Duodenal mucosa (tissue), 2 donors: ENCODE measurements around the gene IDUA.

Experiments used
- H3K27ac ChIP-seq: one replicate; pipeline ENCODE4 v1.7.0; 2013; ENCODE audit warnings: low read depth, low read length
- H3K27me3 ChIP-seq, 2 donors: one replicate each; pipeline ENCODE4 v1.7.0; 2013; ENCODE audit warnings: low read length in 2 of 2, control low read depth in 1 of 2; ENCODE audit not compliant: insufficient read depth in 2 of 2, control insufficient read depth in 1 of 2
- H3K36me3 ChIP-seq, 2 donors: one replicate each; pipeline ENCODE4 v1.7.0; 2013; ENCODE audit warnings: low read length in 2 of 2, control low read depth in 1 of 2; ENCODE audit not compliant: insufficient read depth in 2 of 2, control insufficient read depth in 1 of 2
- H3K4me1 ChIP-seq, 2 donors: one replicate each; pipeline ENCODE4 v1.7.0; 2013; ENCODE audit warnings: low read length in 2 of 2, control low read depth in 1 of 2; ENCODE audit not compliant: insufficient read depth in 2 of 2, control insufficient read depth in 1 of 2
- H3K4me3 ChIP-seq, 2 donors: one replicate each; pipeline ENCODE4 v1.7.0; 2013; ENCODE audit warnings: low read length in 2 of 2, low read depth in 1 of 2
- H3K9ac ChIP-seq, 2 donors: one replicate each; pipeline ENCODE4 v1.7.0; 2013; ENCODE audit warnings: low read length in 2 of 2, low read depth in 1 of 2
- H3K9me3 ChIP-seq, 2 donors: one replicate each; pipeline ENCODE4 v1.7.0; 2013; ENCODE audit warnings: low read length in 2 of 2, control low read depth in 1 of 2; ENCODE audit not compliant: control insufficient read depth in 1 of 2

Gene IDUA

DNA sequence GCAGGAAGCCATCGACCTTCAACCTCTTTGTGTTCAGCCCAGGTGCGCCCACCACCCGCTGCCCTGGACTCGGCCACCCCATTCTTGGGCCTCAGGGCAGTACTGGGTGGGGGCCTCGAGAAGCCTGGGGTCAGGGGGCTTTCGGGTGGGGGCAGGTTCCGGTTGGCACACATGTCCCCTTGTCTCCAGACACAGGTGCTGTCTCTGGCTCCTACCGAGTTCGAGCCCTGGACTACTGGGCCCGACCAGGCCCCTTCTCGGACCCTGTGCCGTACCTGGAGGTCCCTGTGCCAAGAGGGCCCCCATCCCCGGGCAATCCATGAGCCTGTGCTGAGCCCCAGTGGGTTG is 17.2 kb downstream of the IDUA start:
- peaks cover 61 to 76% of the 10 kb centered on the region in 2 donors for H3K27me3 ChIP-seq
- H3K4me1 ChIP-seq = peaks cover 4 to 10% of the 10 kb centered on the region in 2 donors
- no peak overlapping the region for H3K27ac ChIP-seq
- H3K9ac ChIP-seq = no peak overlapping the region
- H3K36me3 ChIP-seq = no peaks in the 10 kb centered on the region
- H3K4me3 ChIP-seq = no peak overlapping the region
- H3K9me3 ChIP-seq = no peaks in the 10 kb centered on the region

DNA sequence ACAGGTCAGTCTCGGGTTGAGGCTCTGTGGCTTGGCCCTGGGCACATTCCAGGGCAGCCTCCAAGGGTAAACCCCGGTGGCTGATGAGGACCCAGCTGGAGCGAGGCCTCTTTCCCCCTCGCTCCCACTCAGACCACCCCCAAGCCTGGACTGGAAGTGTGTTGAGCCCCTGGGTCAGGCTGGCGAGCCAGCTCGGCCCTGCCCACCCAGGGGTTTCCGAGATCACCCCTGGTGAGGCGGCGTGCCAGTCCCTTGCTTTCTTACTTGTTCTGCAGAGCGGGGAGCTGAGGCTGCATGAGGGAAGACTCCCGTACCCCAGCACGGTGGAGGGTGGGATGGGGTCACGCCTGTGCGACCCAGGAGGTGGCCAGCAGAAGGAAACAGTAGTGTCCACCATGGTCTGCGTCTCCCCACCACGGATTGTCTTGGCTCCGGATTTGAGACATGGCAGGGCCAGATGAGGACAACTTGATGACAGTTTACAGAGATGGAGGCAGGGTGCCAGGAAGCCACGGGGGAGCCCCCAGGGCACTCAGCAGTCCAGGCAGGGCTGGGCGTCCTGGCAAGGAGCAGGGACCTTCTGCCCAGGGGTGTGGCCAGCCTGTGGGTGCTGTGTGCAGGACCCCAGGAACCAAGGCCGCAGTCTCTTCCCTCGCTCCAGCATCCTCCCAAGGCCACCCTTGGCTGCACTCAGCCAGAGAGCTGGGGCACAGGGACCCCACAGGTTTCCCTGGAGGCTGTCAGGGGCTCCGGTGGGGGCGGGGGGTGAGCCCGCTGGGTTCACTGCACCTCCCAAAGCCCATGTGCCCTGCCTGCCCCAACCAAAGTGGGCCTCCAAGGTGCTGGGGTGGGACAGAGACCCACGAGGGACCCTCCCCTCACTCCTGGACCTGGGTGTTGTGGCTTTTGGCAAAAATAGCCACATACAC is 18.0 kb downstream of the IDUA start:
- H3K27me3 ChIP-seq = peaks cover 60 to 72% of the 10 kb centered on the region in 2 donors
- H3K27ac ChIP-seq = no peak overlapping the region
- no peak overlapping the region for H3K9ac ChIP-seq
- H3K4me1 ChIP-seq = peaks cover 6 to 14% of the 10 kb centered on the region in 2 donors
- H3K4me3 ChIP-seq = no peak overlapping the region
- no peaks in the 10 kb centered on the region for H3K36me3 ChIP-seq
- H3K9me3 ChIP-seq = no peaks in the 10 kb centered on the region

DNA sequence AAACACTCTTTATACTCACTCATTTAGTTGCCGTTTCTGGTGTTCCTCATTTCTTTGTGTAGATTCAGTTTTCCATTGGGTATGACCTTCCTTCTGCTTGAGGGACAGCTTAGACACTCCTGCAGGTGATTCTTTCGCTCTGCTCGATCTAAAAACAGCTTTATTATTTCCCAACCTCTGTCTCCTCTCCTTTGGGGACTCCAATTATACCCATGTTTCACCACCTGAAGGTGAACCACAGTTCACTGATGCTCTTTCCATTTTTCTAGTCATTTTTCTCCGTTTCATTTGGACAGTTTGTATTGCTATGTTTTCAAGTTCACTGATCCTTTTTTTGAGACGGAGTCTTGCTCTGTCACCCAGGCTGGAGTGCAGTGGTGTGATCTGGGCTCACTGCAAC is 20.0 kb downstream of the IDUA start:
- H3K36me3 ChIP-seq = no peaks in the 10 kb centered on the region
- peaks cover 40 to 53% of the 10 kb centered on the region in 2 donors for H3K27me3 ChIP-seq
- no peaks in the 10 kb centered on the region for H3K9me3 ChIP-seq
- peaks cover 14 to 25% of the 10 kb centered on the region in 2 donors for H3K4me1 ChIP-seq
- H3K9ac ChIP-seq = no peak overlapping the region
- no peak overlapping the region for H3K4me3 ChIP-seq
- no peak overlapping the region for H3K27ac ChIP-seq

DNA sequence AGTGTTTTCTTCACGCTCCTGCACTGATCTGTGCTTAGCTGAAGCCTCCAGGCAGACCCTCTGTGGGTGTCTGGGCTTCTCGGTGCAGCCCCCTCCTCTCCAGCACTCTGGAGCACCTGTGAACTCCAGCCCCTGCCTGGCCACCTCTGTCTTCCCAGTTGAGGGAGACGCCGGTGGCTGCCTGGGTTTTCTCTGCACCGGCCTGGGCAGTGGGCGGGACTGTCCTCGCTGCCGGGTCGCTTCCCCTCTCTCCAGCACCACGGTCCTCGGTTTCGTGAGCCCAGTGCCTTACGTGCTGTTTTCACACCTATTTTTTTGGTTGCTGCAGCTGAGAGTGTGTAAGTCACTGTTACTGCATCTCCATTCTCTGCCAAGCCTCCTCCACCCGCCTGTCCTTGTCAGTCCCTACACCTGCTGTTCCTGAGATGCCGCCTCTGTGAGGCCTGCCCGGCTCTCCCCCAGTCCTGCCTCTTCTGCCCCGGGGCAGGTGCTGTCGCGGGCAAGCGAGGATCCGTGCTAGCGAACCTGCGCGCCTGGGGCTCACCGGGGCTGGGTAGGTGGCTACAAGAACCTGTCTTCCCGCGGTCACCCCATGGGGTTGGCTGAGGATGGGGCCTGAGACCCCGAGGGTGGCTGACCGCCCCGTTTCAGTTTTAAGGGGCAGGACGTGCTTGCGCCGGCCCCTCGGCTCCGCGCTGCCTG is 22.1 kb downstream of the IDUA start:
- Histone ChIP-seq H3K36me3 (no peaks in the 10 kb centered on the region), H3K27me3 (peaks cover 32 to 34% of the 10 kb centered on the region in 2 donors), H3K27ac (no peak overlapping the region), H3K9me3 (no peaks in the 10 kb centered on the region), H3K9ac (peak overlapping the region; percentile 63 to 70), H3K4me3 (peak overlapping the region; percentile 79), H3K4me1 (peaks cover 14 to 20% of the 10 kb centered on the region in 2 donors)

DNA sequence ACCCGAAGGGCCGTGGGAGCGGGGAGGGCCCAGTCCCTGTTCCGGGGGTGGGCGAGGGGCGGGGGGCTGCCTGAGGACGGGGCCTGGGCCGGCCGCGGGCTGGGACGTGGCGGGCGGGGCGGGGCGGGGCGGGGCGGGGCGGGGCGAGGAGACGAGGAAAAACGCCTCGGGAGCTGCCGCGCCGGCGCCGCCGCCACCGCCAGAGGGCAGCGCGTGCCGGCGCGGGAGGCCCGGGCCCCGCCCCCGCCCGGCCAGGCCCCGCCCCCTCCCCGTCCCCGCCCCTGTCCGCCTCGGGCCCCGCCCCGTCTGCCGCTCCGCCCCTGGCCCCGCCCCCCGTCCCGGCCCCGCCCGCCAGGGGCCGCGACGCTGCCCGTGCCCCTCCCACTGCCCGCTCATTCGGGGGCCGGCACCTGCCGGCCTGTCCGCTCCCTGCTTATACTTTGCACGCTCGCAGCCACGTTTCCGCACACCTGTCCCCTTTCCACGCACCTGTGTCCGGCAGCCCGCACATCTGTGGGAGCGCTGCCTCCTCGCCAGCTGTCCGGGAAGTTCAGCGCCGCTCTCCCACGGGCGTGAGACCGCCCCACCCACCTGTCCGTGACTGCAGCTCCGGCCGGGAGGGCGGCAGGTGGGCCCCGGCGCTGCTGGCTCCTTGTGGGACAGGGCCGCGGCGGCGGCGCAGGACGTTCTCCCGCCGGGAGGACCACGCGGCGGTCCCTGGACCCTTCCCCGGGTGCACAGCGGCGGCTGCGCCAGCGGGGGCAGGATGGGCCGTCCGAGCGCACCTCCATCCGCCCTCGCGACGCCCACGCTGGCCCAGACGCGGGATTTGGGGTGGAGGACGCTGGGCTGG is 22.9 kb downstream of the IDUA start:
- Histone ChIP-seq H3K9me3 (no peaks in the 10 kb centered on the region), H3K27me3 (peaks cover 28 to 32% of the 10 kb centered on the region in 2 donors), H3K4me1 (peaks cover 14 to 20% of the 10 kb centered on the region in 2 donors), H3K36me3 (no peaks in the 10 kb centered on the region), H3K4me3 (peak overlapping the region; percentile 79), H3K9ac (peak overlapping the region; percentile 63 to 70), H3K27ac (peak overlapping the region; percentile 50)

DNA sequence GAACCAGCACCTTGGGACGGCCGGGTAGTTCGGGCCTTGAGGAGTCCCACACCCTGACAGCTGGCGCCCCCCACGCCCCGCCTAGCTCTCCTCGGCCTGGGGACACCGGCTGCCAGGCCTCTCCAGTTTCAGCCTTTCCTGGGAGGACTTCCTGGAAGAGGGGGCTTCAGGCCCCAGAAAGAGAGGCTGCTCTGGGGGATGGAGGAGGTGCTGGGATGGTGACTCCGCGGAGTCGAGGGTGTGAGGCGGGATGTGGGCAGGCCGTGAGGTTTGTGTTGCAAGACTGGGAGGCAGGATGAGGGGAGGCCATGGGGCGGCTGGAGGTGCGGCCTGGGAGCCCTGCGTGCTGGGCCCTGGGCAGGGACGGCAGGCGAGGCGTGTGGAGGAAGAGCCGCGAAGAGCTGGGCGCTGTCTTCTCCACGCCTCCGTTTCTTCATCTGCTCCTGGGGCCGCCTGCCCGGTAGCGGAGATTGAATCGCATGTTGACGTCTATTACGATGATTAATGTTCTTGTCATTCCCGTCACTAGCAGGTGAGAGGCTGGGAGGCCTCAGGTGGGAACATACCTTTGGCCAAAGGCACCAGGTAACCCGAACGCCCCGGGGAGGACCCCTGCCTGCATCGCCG is 23.7 kb downstream of the IDUA start:
- peaks cover 21 to 26% of the 10 kb centered on the region in 2 donors for H3K27me3 ChIP-seq
- H3K9ac ChIP-seq = peak overlapping the region; percentile 48 to 57
- H3K36me3 ChIP-seq = no peaks in the 10 kb centered on the region
- peak overlapping the region; percentile 73 to 76 for H3K4me3 ChIP-seq
- peaks cover 14 to 20% of the 10 kb centered on the region in 2 donors for H3K4me1 ChIP-seq
- no peak overlapping the region for H3K27ac ChIP-seq
- H3K9me3 ChIP-seq = no peaks in the 10 kb centered on the region

DNA sequence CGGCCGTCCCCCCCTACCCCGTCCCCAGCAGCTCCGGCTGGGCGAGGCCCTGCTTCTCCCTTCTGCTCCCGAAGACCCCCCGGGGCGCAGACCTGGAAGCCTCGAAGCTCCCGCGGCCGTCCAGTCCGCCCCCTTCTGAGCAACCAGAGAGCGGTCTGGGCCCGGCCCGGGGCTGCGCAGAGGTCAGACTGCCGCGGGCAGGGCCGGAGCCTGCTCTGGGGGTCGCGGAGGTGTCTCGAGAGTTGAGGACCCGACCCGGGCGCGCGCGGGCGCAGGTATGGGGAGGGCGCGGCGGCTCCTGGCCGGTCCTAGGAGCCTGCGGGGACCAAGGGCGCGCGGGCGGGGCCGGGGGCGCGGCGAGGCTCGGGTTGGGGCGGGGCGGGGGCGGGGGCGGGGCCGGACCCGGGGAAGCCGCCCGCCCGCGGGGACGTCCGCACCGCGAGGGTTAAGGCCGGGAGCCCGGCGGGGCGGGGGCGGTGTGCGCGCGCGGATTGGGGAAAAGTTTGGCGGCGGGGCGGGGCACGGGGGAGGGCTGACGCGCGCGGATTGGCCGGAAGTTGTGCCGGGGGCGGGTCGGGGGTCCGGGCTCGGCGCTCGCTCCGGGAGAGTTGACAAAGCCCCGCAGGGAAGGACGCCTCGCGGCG is 24.3 kb downstream of the IDUA start, which contains the start of gene FGFRL1:
Gene FGFRL1 (plus strand): TSS at position 605 of the 644 bp plus-strand sequence. CDS start 860 bp downstream, outside the sequence.
- peaks cover 20 to 25% of the 10 kb centered on the region in 2 donors for H3K27me3 ChIP-seq
- no peak within 1 kb of the TSS for H3K27ac ChIP-seq
- H3K4me3 ChIP-seq = peak within 1 kb of the TSS; percentile 73 to 76
- H3K36me3 ChIP-seq = no peaks in the 10 kb centered on the region
- peak within 1 kb of the TSS; percentile 48 to 57 for H3K9ac ChIP-seq
- H3K4me1 ChIP-seq = peaks cover 14 to 20% of the 10 kb centered on the region in 2 donors
- no peaks in the 10 kb centered on the region for H3K9me3 ChIP-seq

DNA sequence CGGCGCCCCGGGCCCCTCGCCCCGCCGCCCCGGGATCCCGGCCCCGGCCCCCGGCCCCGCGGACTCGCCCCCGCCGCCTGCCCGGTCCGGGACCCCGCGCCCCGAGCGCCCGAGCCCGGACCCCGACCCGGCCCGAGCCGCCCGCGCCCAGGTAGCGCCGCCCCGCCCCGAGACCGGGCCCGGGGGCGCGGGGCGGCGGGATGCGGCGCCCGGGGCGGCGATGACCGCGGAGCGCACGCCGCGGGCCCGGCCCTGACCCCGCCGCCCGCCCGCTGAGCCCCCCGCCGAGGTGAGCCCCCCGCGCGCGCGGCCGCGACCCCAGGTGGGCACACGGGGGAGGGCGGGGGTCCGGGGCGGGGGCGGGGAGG is 24.8 kb downstream of the IDUA start:
- Histone ChIP-seq H3K36me3 (no peaks in the 10 kb centered on the region), H3K9ac (no peak overlapping the region), H3K27me3 (peaks cover 18 to 24% of the 10 kb centered on the region in 2 donors), H3K4me3 (no peak overlapping the region), H3K4me1 (peaks cover 14 to 20% of the 10 kb centered on the region in 2 donors), H3K27ac (no peak overlapping the region), H3K9me3 (no peaks in the 10 kb centered on the region)
